GM06990 (cell line): Measurements from ENCODE around the gene CATSPER4.

Experiments
- DNase-seq: peaks from one replicate; pipeline ENCODE4 v3.0.0-alpha.2; 2011; ENCODE audit not compliant: insufficient read length; ENCODE audit errors: extremely low read depth
- H3K27me3 ChIP-seq: replicated peaks from 2 replicates; pipeline ENCODE4 v1.6.0; 2011; ENCODE audit warnings: low read length; ENCODE audit not compliant: control insufficient read depth, insufficient read depth
- H3K36me3 ChIP-seq: 2 replicates; pipeline ENCODE4 v1.5.1; 2011; ENCODE audit warnings: low read length; ENCODE audit not compliant: control insufficient read depth, insufficient read depth
- H3K4me3 ChIP-seq: replicated peaks from 2 replicates; pipeline ENCODE4 v1.5.1; 2011; ENCODE audit warnings: low read depth, mild to moderate bottlenecking, control low read depth, low read length
- CTCF ChIP-seq: IDR thresholded peaks from 2 replicates; pipeline ENCODE4 v1.5.1; 2011; ENCODE audit warnings: low read length, control low read depth, mild to moderate bottlenecking, inconsistent platforms; ENCODE audit not compliant: insufficient read depth, poor library complexity, severe bottlenecking

Gene CATSPER4

GRCh38 chr1:26158908-26159742 is 31.3 kb upstream of the CATSPER4 start, which contains the start of gene FAM110D:
Gene FAM110D, plus strand, starts transcription at chr1:26159079. Its CDS starts 2,213 bp downstream, at chr1:26161292.
- Histone ChIP-seq H3K36me3 (no peaks in the 10 kb centered on the region), H3K27me3 (peaks cover 6% of the 10 kb centered on the region), H3K4me3 (no peak within 1 kb of the TSS)
- DNase-seq, result no peak
- TF ChIP-seq CTCF, result no peak

GRCh38 chr1:26159743-26160039 is 30.7 kb upstream of the CATSPER4 start:
- no peak for DNase-seq
- Histone ChIP-seq H3K27me3 (peaks cover 6% of the 10 kb centered on the region), H3K36me3 (no peaks in the 10 kb centered on the region), H3K4me3 (no peak overlapping the region)
- no peak for TF ChIP-seq CTCF

GRCh38 chr1:26160527-26161414 is 29.6 kb upstream of the CATSPER4 start:
- no peaks in the 10 kb centered on the region for H3K36me3 ChIP-seq
- H3K27me3 ChIP-seq, result peaks cover 3% of the 10 kb centered on the region
- H3K4me3 ChIP-seq, result no peak overlapping the region
- no peak for DNase-seq
- TF ChIP-seq CTCF, result no peak

- DNase-seq, result no peak
- H3K27me3 ChIP-seq, result no peaks in the 10 kb centered on the region; the same call in none of the 2 replicates
- no peak for TF ChIP-seq CTCF
- H3K4me3 ChIP-seq, result peak overlapping the region; percentile 15; the same call in 1 of the 2 replicates
- H3K36me3 ChIP-seq, result no peaks in the 10 kb centered on the region
Measured at GRCh38 chr1:26161415-26162219, 28.8 kb upstream of the CATSPER4 start.

- TF ChIP-seq CTCF, result no peak
- Histone ChIP-seq H3K4me3 (peak overlapping the region; percentile 15; the same call in 1 of the 2 replicates), H3K27me3 (no peaks in the 10 kb centered on the region; the same call in none of the 2 replicates)
Measured at GRCh38 chr1:26162220-26162709, 28.1 kb upstream of the CATSPER4 start.

More at GRCh38 chr1:26162220-26162709, 28.1 kb upstream of the CATSPER4 start:
- H3K36me3 ChIP-seq, result no peaks in the 10 kb centered on the region
- DNase-seq, result no peak
